Stimulated activated CD8-positive, alpha-beta memory T cell treated with anti-CD3 and anti-CD28 coated beads, Interleukin-7, amount 100 ng/mL, for 48 hours (primary cell): Measurements from ENCODE around the gene AOAH.

Experiments
- DNase-seq, 2 donors: peaks; one replicate each; pipeline ENCODE4 v3.0.0-alpha.2; 2020; ENCODE audit warnings: low read depth in 1 of 2; ENCODE audit errors: extremely low read depth in 1 of 2

AOAH gene

DNA sequence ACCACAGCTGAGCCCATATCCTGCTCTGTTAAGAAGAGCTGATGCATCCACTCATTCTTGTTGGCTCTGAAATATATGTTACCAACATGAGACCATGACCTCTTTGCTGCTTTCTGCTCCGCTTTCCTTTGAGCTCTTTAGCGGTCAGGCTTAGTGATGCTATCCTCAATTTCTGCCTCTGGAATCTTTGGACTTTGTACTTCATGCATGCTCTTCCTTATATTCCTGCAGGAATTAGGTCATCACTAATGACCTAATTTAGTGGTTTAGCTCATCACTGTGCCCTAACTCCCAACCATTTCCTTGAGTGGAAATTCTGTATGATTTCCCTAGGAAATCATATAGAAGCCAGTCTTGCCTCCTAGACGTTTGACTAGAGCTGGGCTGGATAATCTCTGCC lies 119.5 kb downstream of the AOAH start:
- DNase-seq = no peak

DNA sequence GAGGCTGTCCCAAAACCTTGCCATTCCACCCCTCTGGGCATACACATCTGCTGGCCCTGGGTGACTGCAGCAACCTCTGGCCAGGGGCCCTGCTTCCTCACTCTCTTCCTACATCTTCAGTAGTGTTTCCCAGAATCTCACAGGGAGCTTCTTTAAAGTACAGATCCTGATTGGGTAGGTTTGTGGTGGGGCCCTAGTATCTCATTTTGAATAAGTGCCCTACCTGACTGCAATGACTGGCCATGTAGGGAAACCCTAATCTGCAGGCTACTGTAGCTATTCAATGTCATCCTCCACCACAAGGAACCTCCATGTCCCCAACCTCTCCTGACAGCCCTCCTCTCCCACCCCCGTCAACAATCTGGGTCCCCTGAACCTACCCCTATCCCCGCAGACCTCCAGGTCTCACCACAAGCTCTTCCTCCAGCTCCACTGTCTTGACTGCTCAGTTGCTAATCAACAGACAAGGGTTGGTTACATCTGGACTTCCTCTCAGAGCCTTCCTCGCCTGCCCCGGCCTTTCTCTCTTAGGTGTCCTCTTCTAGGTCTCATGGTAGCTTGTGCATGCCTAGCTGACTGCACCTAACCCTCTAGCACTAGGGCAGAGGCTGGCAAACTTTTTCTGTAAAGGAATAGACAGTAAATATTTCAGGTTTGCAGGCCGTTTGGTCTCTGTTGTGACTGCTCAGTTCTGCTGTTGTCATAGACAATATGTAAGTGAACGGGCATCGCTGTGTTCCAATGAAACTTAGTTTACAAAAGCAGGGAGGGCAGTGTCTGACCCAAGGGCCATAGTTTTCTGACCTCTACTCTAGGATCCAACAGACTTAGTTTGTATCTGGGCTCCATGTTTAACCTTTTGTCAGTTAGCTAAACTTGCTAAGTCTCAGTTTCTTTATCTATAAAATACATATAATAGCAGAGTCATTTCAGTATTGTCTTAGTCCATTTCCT lies 121.1 kb downstream of the AOAH start:
- no peak for DNase-seq

DNA sequence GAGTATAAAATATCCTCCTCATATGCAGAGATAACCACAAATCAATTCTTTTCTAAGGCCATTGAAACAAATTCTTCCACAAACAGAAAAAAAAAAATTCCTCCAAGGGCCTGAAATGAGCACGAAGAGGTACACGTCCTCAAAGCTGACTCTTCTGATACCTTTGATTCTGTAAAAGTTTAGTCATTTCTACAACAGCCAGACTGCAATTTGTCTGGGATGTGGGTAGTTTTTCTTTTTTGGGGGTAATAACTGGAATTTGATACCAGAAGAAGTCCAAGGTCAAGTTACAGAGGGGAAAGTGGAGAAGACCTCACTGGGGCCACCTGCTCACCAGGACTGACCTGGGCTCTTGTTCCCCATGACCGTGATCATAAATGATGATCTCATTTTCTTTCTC lies 121.8 kb downstream of the AOAH start:
- DNase-seq = no peak

DNA sequence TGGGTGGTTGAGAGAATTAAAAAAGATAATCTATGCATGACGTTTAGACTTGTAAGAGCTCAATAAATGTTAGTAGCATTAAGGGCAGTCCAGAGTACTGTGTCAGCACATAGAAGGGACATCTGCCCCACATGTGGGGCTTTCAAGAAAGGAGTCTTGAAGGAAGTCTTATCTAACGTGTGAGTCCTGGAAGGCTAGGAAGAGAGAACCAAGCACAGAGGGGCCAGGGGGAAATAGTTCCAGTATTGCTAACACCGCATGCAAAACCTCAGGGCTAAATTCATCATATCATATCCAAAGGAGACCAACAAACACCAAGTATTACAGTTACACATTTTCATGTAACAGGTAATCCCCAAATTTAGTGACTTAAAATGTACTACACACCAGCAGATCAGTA lies 122.7 kb downstream of the AOAH start:
- no peak for DNase-seq

DNA sequence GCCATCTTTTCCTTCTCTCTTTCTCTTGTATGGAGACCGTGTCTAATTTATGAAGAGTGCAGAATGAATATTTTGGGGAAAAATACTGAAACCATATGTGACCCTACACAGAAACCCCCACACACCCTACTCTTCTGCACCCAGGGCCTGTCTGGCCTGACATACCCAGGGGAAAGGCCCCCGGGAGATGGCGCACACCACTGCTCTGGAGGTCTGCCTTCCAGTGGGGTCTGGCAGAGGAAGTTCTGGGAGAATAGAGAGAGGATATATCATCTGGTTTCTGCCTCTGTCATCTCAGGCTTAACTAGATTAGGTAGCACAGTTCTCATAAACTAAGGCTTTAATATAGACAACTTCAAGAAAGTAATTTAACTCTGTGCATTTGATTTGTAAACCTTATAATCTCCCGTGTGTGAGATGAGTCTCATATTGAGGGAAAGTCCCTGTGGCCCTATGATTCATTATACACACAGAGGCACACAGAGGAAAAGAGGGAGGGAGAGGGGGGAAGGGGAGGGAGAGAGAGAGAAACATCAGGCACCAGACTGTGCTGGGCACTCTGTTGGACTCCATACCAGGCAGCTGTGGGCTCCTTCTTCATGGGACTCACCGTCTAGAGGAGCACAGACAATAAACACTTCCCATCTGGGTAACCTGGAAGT lies 123.3 kb downstream of the AOAH start:
- DNase-seq = no peak

DNA sequence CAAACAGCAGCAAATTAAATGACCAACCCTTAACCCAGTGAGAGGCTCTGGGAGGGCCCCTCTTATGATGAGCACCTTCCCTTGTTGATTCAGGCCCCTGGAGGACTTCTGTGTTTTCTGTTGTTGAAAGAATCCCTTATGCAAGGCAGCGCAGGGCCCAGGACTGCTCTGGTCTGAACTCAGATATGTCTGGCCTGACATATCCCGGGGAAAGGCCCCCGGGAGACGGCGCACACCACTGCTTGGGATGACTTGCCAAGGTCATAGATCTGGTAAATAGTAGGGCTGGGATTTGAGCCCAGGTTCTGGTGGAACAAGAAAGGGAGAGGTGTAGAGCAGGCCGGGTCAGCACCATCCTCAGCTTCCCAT lies 124.0 kb downstream of the AOAH start:
- DNase-seq = no peak

DNA sequence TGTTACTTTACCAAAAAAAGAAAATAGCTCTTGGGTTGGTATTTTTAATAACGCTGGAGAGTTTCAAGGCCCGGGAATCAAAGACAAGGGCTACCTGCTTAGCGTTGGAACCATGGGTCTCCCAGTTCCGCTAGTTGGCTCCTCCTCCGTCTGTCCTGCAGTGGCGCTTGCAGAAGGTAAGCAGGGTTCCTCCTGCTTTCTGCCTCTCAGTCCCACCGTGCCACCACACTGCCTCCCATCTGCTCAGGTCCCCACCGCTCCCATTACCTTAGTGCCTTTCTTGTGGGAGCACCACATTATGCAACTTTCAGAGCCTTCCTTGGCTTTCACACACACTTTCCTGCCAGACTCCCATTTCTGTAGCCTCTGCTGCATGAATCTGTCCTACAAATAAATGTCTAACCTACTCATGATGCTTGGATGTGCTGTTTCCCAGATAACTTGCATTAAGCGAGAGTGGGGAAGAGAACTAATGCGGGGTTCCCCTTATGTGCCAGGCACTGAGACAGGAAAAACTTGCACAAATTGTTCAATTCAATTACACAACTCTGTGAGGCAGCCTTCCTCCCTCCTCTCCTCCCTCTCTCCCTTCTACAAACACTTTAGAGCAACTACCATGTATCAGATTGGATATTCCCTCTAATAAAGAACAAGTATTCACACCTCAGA lies 124.5 kb downstream of the AOAH start:
- DNase-seq = no peak

DNA sequence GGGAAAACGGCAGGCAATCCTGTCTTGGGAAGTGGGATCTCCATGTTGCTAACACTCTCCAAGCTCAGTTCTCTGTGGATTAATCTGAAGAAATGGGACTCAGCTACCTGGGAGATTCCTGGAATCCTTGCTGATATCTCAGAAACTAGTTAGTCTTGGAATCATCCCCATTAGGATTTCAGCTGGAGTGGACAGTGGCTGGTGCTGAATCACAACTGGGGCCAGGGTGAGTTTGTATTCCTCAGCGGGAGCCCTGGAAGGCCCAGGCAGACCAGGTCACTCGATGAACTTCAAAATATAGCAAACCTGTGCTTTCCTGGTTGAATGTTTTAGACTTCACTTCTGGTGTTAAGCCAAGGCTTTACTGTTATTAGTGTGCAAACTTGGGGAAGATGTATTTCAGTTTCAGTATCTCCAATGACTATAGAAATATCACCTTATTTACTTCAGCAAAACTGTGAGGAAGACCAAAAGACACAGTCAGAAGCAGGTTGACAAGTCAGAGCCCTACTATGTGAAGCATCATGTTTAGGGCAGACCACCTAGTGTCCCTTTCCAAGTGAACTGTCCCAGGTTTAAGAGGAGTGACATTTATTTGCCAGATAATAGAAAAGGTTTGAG lies 126.1 kb downstream of the AOAH start:
- no peak for DNase-seq

DNA sequence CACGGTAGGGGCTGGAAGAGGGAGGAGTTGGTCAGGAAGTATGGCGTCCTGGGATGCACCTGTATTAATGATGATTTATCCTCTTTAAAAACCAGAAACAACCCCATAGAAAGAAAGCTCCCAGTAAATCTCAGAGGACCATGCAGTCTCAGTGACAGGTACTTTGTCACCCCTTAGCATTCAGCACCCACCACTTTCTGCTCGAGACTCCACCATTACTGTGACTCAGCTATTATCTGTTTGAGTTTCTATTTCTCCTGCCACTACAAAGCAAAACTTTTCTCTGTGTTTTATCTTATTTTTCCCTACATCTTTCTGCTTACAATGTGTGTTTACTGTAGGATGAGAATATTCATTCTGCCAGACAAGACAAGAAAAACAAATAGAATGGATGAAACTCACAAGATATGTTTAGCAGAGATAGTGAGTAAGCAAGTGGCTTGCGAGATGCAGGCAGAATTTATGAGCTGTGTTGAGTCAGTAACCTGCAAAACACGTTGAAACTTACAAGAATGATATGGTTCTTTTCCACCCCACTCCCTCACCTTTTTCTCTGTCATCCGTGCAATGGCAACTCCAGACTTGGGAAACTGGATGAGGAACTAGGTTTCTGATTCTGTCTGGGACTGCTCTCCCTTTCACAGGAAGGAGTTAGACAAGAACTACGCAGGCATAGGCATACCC lies 127.1 kb downstream of the AOAH start:
- no peak for DNase-seq

DNA sequence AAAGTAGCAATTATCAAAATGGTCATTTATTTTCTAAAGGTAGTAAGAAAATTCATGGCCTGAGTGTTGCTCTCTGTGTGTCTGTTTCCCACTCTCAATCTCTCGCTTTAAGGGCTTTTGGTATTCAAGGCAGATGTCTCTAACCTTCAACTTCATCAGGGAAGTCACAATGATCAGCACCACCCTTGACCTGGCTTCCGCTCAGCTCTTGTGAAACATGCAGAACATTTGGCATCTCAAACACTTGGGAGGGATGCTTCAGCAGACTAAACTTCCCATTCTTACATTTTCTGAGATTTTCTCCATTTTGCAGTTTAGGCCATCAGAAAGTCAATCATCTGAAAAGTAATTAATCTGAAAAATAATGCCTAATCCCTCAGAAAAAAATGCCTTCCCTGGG lies 129.8 kb downstream of the AOAH start:
- no peak for DNase-seq

DNA sequence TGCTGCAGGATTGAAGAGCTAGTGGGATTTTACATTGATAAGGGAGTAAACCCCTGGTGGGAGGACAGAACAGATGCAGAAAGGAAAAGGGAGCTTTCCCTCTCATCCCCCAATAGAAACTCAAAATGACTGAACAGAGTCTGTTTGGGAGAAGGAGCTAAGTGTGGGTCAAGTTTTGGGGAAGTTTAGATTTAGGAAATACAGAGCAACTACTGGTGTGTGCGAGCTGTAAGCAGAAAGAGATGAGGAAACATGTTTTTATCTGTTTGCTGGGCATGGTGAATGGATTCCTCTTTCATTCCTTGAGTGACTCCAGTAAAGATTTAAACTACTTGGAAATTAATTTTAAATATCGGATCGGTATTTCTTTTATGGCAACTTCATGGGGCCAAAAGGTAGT lies 132.7 kb downstream of the AOAH start:
- no peak for DNase-seq

DNA sequence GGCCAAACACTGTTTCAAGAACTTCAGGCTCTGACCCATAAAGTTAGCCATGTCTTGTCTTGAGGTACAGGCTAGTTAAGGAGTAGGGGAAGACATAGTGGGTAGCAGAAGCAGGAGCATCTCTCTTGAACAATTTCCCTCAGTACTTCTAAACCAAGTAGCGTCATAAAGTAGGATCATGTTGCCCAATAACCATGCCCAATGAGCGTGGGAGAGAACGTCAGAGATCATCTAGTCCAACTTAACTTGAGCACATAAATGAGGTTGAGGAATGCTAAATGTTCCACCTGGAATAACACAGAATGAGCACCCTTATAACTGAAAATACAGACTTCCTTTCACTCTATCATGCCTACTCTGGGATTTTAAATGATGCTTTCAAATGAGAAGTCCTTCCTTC lies 134.9 kb downstream of the AOAH start:
- no peak for DNase-seq

DNA sequence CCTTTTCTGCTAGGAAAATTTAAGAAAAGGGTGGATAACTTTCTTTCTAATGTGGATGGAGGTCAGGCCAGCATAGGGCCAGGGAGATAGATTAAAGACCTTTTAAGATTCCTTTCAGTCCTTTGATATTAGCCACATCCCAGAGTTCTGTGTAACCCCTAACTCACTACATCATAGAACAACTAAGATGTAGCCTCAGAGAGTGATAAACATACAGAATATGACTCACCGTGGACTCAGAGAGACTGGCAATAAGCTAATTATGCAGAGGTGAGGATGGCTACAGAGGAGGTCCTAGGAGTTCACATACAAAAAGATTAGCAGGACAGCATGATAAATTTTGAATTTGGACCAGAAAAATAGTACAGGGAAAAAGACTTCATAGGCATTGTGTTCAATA lies 141.0 kb downstream of the AOAH start:
- DNase-seq = no peak

DNA sequence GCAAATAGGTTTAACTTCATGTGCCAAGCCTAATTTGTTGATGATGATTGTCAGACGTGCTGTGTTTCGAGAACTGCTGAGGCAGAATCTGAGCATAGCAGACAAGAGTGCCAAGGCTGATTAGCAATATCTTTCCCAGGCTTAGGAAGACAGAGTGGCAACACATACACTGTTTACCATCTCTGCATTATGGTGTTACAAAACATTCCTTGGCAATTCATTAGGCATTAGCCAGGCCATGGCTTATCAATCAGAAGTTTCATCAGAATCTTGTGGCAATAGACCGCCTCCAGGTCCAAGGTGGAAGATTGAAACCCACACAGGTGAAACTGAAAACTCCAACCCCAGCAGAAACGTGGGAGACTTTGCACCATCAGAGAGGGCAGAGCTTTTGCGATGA lies 148.5 kb downstream of the AOAH start:
- no peak for DNase-seq

DNA sequence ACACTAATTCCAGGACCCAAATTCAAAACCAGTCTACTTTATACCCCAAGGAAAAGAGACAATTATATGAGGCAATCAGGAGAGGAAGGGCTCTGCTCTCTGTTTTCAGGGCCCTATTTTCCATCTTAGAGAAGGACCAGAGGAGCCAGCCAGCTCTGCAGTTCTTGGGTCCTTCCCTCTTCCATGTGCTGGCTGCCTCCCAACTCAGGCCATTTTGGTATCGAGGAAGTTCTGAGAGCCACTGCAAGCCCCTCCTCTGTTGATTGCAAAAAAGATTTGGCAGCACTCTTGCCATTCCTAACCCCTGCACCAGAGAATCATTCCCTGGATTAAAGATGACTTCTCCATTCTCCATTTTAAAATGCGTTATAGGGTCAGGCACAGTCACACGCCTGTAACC lies 151.2 kb downstream of the AOAH start:
- DNase-seq = no peak

DNA sequence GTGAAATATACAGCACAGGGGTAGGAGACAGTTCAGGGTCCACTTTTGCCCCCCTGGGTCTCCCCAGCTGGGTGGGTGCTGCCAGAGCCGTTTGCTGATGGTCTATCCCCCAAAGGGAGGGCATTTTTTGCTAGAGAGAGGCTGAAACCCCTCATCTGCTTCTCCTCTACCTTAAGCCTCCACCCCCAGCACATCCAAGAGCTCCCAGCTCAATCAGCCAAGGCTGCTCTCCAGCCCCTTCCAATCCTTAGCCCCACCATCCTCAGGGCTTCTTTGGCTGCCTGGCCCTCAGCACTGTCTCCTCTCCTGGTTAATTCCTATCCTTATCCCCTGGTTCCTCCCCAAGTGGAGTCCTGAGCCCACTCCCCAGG lies 153.1 kb downstream of the AOAH start:
- no peak for DNase-seq

DNA sequence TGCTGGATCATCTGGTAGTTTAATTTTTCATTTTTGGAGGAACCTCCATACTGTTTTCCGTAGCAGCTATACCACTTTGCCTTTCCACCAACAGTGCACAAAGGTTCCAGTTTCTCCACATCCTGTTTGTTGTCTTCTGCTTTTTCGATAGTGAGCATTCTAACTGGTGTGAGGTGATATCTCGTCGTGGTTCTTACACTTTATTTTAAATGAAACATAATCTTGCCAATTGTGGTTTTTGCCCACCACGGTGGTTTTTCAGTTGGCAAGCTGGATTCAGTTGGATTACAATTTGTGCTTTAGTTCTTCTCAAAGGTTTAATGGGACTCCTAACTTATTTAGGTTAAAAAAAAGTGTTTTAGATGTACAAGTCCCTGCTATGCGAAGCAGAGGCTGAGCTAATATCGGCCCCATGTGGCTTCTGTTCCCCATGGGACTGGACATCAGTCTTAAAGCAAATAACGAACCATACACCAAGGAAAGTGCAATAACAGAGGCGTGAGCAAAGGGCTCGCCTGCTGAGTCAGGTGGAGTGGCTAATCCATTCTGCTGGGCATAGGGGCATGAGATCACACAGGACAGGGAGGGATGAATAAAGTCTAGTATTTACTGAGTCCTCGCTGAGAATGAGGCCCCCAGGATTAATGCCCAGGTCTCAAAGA lies 153.6 kb downstream of the AOAH start:
- no peak for DNase-seq

DNA sequence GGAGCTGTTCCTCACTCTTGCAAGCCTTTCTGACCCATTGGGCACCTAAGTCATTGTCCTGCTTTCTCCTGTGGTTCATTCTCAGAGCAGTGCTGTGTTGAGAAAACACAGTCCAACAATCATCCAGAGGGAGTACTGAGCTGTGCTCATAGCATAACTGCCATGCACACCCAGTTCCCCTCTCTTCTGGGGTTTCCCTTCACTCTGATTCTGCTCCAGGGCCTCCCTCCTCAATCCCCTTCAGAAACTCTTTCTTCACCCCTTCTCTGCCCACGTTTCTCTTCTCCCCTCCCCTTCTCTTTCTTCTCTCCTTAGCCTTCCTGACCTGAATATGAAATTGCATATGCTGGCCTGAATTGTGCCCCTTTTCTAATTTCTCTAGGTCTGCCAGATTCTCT lies 155.8 kb downstream of the AOAH start:
- no peak for DNase-seq

DNA sequence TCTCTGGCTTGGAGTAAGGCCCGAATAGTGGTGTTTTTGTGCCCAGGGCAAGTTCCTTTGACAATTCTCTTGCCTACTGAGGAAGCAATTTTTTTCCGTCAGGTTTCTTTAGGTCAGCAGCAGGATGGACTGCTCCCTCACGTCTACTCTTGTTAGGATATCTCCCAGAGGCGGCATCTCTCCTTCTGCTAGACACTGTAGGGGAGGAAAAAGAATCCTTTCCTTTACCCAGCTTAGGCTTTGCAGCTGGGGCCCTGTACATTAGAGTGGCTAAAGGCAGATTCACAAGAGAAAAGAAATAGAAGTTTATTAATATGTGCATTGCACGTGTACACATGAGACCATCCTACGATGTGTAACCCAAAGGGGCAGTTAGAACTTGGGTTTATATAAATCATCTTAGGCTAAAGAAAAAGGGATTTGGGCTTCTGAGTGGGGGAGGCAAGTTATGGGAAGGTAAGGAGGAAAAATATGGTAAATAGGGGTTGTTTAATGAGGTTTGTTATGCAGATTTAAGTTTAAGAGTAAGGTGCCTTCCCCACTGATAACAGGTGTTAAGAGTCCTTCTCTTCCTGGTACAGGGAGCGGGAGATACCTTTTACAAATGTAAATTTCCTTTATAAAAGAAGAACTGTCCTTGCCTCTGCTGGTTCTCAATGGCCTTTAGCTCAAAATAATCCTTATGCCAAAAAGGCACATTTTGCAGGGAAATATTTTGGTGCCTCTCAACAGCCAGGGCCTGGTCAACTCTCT lies 156.4 kb downstream of the AOAH start:
- no peak for DNase-seq
